H1 (cell line): ENCODE data around the gene CASP1. TPM values are rescaled to one million over a fixed set of nuclear protein-coding genes. Genes with fewer than 3 reads are reported as not detected.

Experiments
- CTCF ChIA-PET: fragments of 300-600 bp; sonication (Branson Sonifier 250); formaldehyde crosslinking; loops from one replicate; lab custom pipeline; 2021; ENCODE audit not compliant: partially characterized antibody; lab: Charles Lee
- POLR2A ChIA-PET: fragments of 300-600 bp; sonication (Branson Sonifier 250); formaldehyde crosslinking; loops from one replicate; lab custom pipeline; 2021; ENCODE audit warnings: inconsistent platforms; ENCODE audit not compliant: partially characterized antibody; lab: Charles Lee
- DNase-seq, 2 experiments: peaks; one replicate each; pipeline versions ENCODE4 v3.0.0 to v3.0.0-alpha.2; 2010 to 2022; ENCODE audit warnings: low spot score in 2 of 2, low read depth in 1 of 2, mixed read lengths in 1 of 2
- FAIRE-seq: peaks from 2 replicates; lab custom pipeline; 2011; peaks lifted over from hg19 to GRCh38; lab: Jason Lieb, UNC
- H2AFZ ChIP-seq: 2 replicates; pipeline ENCODE4 v1.8.1; 2012; ENCODE audit warnings: low read length, inconsistent platforms
- H2AK5ac ChIP-seq: 2 replicates; pipeline ENCODE4 v1.6.1; 2013; ENCODE audit warnings: low read depth, low read length
- H2BK120ac ChIP-seq: replicated peaks from 2 replicates; pipeline ENCODE3; 2013; ENCODE audit warnings: low read depth, low read length, inconsistent platforms
- H2BK12ac ChIP-seq: 2 replicates; pipeline ENCODE4 v1.6.1; 2013; ENCODE audit warnings: low read depth, low read length
- H2BK15ac ChIP-seq: 2 replicates; pipeline ENCODE4 v1.6.1; 2013; ENCODE audit warnings: low read length
- H2BK20ac ChIP-seq: 2 replicates; pipeline ENCODE4 v1.6.1; 2013; ENCODE audit warnings: low read length
- H2BK5ac ChIP-seq: 2 replicates; pipeline ENCODE4 v1.6.1; 2013; ENCODE audit warnings: low read depth, low read length
- H3K14ac ChIP-seq: 2 replicates; pipeline ENCODE4 v1.6.1; 2013; ENCODE audit warnings: inconsistent platforms; ENCODE audit not compliant: insufficient read length
- H3K18ac ChIP-seq: 2 replicates; pipeline ENCODE4 v1.6.1; 2013; ENCODE audit warnings: low read length; ENCODE audit errors: extremely low read depth
- H3K23ac ChIP-seq: 2 replicates; pipeline ENCODE4 v1.6.1; 2013; ENCODE audit warnings: inconsistent platforms; ENCODE audit not compliant: insufficient read length
- H3K23me2 ChIP-seq: 2 replicates; pipeline ENCODE4 v1.6.1; 2013; ENCODE audit warnings: low read depth, low read length
- H3K27ac ChIP-seq: 2 replicates; pipeline ENCODE4 v1.6.1; 2011; ENCODE audit warnings: low read depth, low read length, inconsistent platforms
- H3K27me3 ChIP-seq, 4 experiments: replicated peaks in 1 of 4; 1 replicate in 1 of 4; 2 replicates in 3 of 4; pipeline versions ENCODE4 v1.6.1 to v1.8.1; 2011 to 2013; ENCODE audit warnings: low read length in 3 of 4, mild to moderate bottlenecking in 3 of 4, inconsistent platforms in 2 of 4, mixed read lengths in 2 of 4, moderate library complexity in 1 of 4; ENCODE audit not compliant: control insufficient read depth in 3 of 4, insufficient read depth in 3 of 4; ENCODE audit errors: extremely low read depth in 1 of 4
- H3K36me3 ChIP-seq, 4 experiments: 2 replicates each; pipeline versions ENCODE4 v1.6.1 to v1.8.1; 2011 to 2013; ENCODE audit warnings: mild to moderate bottlenecking in 4 of 4, low read length in 3 of 4, moderate library complexity in 2 of 4, control low read depth in 1 of 4, inconsistent platforms in 1 of 4; ENCODE audit not compliant: insufficient read depth in 4 of 4, control insufficient read depth in 2 of 4
- H3K4ac ChIP-seq: replicated peaks from 2 replicates; pipeline ENCODE3; 2013; ENCODE audit warnings: low read length, low read depth, mixed read lengths, inconsistent platforms; ENCODE audit not compliant: insufficient read length
- H3K4me1 ChIP-seq, 4 experiments: replicated peaks in 1 of 4; 1 replicate in 1 of 4; 2 replicates in 3 of 4; pipeline versions ENCODE4 v1.6.1 to v1.8.1; 2011 to 2013; ENCODE audit warnings: low read length in 3 of 4, inconsistent platforms in 2 of 4, mixed read lengths in 1 of 4; ENCODE audit not compliant: insufficient read depth in 4 of 4, control insufficient read depth in 3 of 4
- H3K4me2 ChIP-seq, 2 experiments: 2 replicates each; pipeline versions ENCODE4 v1.6.1 to v1.8.1; 2011 to 2013; ENCODE audit warnings: low read depth in 2 of 2, low read length in 2 of 2, control low read depth in 1 of 2, inconsistent platforms in 1 of 2, mild to moderate bottlenecking in 1 of 2; ENCODE audit not compliant: insufficient read depth in 1 of 2
- H3K4me3 ChIP-seq, 4 experiments: fragments of 200-600, 300-600 bp in 1 of 4; sonication (generic), shearing (Covaris generic), sonication (Bioruptor Twin) in 1 of 4; 2 replicates each; pipeline versions ENCODE4 v1.5.1 to v1.8.1; 2011 to 2016; ENCODE audit warnings: low read length in 4 of 4, low read depth in 3 of 4, control low read depth in 2 of 4, inconsistent platforms in 2 of 4, mild to moderate bottlenecking in 2 of 4, mixed read lengths in 1 of 4, moderate library complexity in 1 of 4; ENCODE audit not compliant: insufficient read depth in 2 of 4; ENCODE audit errors: extremely low read depth in 1 of 4
- H3K56ac ChIP-seq: replicated peaks from 2 replicates; pipeline ENCODE3; 2013; ENCODE audit warnings: low read depth, mild to moderate bottlenecking, mixed read lengths, low read length, inconsistent platforms; ENCODE audit not compliant: insufficient read length
- H3K79me1 ChIP-seq: 2 replicates; pipeline ENCODE4 v1.6.1; 2013; ENCODE audit warnings: low read depth, low read length, control low read depth
- H3K79me2 ChIP-seq, 2 experiments: 2 replicates each; pipeline versions ENCODE4 v1.6.1 to v1.8.1; 2012 to 2013; ENCODE audit warnings: low read length in 2 of 2, mild to moderate bottlenecking in 2 of 2, inconsistent platforms in 1 of 2; ENCODE audit not compliant: insufficient read depth in 2 of 2, control insufficient read depth in 1 of 2
- H3K9ac ChIP-seq, 4 experiments: replicated peaks in 1 of 4; 1 replicate in 1 of 4; 2 replicates in 3 of 4; pipeline versions ENCODE4 v1.6.1 to v1.8.1; 2011 to 2013; ENCODE audit warnings: low read depth in 3 of 4, low read length in 3 of 4, control low read depth in 2 of 4, mild to moderate bottlenecking in 2 of 4, moderate library complexity in 2 of 4, inconsistent platforms in 1 of 4; ENCODE audit errors: extremely low read depth in 1 of 4
- H3K9me3 ChIP-seq, 2 experiments: 2 replicates each; pipeline versions ENCODE4 v1.6.1 to v1.8.1; 2012 to 2013; ENCODE audit warnings: mild to moderate bottlenecking in 2 of 2, moderate library complexity in 2 of 2, control low read depth in 1 of 2, inconsistent platforms in 1 of 2, low read depth in 1 of 2, low read length in 1 of 2, mixed read lengths in 1 of 2; ENCODE audit not compliant: insufficient read depth in 2 of 2
- H4K20me1 ChIP-seq, 2 experiments: replicated peaks in 1 of 2; 2 replicates each; pipeline versions ENCODE3 to v1.8.1; 2011 to 2013; ENCODE audit warnings: inconsistent platforms in 2 of 2, low read length in 2 of 2, mild to moderate bottlenecking in 1 of 2; ENCODE audit not compliant: insufficient read depth in 2 of 2, control insufficient read depth in 1 of 2
- H4K5ac ChIP-seq: 2 replicates; pipeline ENCODE4 v1.6.1; 2013; ENCODE audit warnings: low read length, low read depth, mixed read lengths, inconsistent platforms; ENCODE audit not compliant: insufficient read length
- H4K8ac ChIP-seq: 2 replicates; pipeline ENCODE4 v1.8.0; 2013; ENCODE audit warnings: mild to moderate bottlenecking, moderate library complexity, low read length, inconsistent platforms; ENCODE audit not compliant: insufficient read depth; ENCODE audit errors: extremely low read depth
- H4K91ac ChIP-seq: replicated peaks from 2 replicates; pipeline ENCODE3; 2013; ENCODE audit warnings: low read length, mixed read lengths, inconsistent platforms; ENCODE audit not compliant: insufficient read length
- CTBP2 ChIP-seq: IDR thresholded peaks from 2 replicates; pipeline ENCODE4 v1.7.0; 2011; ENCODE audit warnings: borderline replicate concordance, mild to moderate bottlenecking, moderate library complexity, mixed read lengths, low read length; ENCODE audit not compliant: insufficient read depth, insufficient read length
- GTF2F1 ChIP-seq: IDR thresholded peaks from 2 replicates; pipeline ENCODE4 v1.6.1; 2012; ENCODE audit warnings: low read depth, low read length, improper control_type of control experiment, borderline replicate concordance
- RXRA ChIP-seq: IDR thresholded peaks from 2 replicates; pipeline ENCODE4 v1.6.1; 2011; ENCODE audit warnings: low read depth, mild to moderate bottlenecking, low read length, moderate library complexity; ENCODE audit not compliant: insufficient read depth
- SIRT6 ChIP-seq: IDR thresholded peaks from one replicate; pipeline ENCODE4 v1.7.1; 2012; ENCODE audit warnings: low read length, inconsistent platforms
- TAF1 ChIP-seq: IDR thresholded peaks from 2 replicates; pipeline ENCODE4 v1.6.1; 2011; ENCODE audit warnings: mild to moderate bottlenecking, low read depth, low read length
- WGBS, 2 experiments: shearing (Covaris generic) in 1 of 2; methylation state at CpG; one replicate each; pipeline versions ENCODE4 v1.1.6 to v1.1.7; 2013 to 2015; ENCODE audit warnings: low lambda C conversion rate in 2 of 2, mixed read lengths in 2 of 2, inconsistent platforms in 1 of 2, low coverage in 1 of 2, missing lambda C conversion rate in 1 of 2; ENCODE audit not compliant: insufficient replicate concordance in 2 of 2, insufficient coverage in 1 of 2, insufficient read length in 1 of 2; ENCODE audit errors: extremely low coverage in 1 of 2, missing lambda C conversion rate in 1 of 2; 5-methylcytosine and 5-hydroxymethylcytosine counted together
- polyA plus RNA-seq, 7 experiments: library from polyadenylated mRNA; depleted of rRNA in 3 of 7; stranded (reverse) in 5 of 7; unstranded in 2 of 7; fragments of >200 nt in 5 of 7; fragments of 200-250 nt in 2 of 7; gene quantifications; 1 replicate in 5 of 7; 2 replicates in 1 of 7; 4 replicates in 1 of 7; pipeline versions ENCODE4 v1.2.1 to v1.2.3, GENCODE V29; 2011 to 2013; ENCODE audit warnings: missing spikeins in 2 of 7, mixed read lengths in 2 of 7
- total RNA-seq: library from RNA; stranded (reverse); fragmentation: NEBNext Ultra II Directional; extraction: Animal tissue kit (Norgen Biotek cat#: 25700); gene quantifications from 2 replicates; pipeline ENCODE4 v1.2.1, GENCODE V29; 2021

Gene CASP1
- total and polyA plus RNA-seq, 2 of the 8 experiments (the other 6 are each of a cell fraction or from before 2014, with no cell fraction given) = not detected

GRCh38 chr11:105051559-105051958 is 16.6 kb upstream of the CASP1 start:
- Histone ChIP-seq H3K18ac (no peak overlapping the region), H3K27me3 (no peaks in the 10 kb centered on the region), H3K4me3 (no peak overlapping the region), H2BK15ac (no peak overlapping the region), H3K4me1 (no peaks in the 10 kb centered on the region), H3K56ac (no peak overlapping the region), H3K4ac (no peak overlapping the region), H4K20me1 (no peaks in the 10 kb centered on the region), H4K8ac (no peak overlapping the region), H2AFZ (no peak overlapping the region), H4K91ac (no peak overlapping the region), H3K79me2 (no peaks in the 10 kb centered on the region), H2BK5ac (no peak overlapping the region), H3K14ac (no peak overlapping the region), H3K9ac (no peak overlapping the region), H3K9me3 (no peaks in the 10 kb centered on the region; a peak in 1 of 4 replicates), H3K79me1 (no peaks in the 10 kb centered on the region), H3K36me3 (no peaks in the 10 kb centered on the region), H4K5ac (no peak overlapping the region), H2BK12ac (no peak overlapping the region), H3K4me2 (no peak overlapping the region), H3K23me2 (no peaks in the 10 kb centered on the region), H2AK5ac (no peak overlapping the region), H3K27ac (no peak overlapping the region), H2BK20ac (no peak overlapping the region), H3K23ac (no peak overlapping the region), H2BK120ac (no peak overlapping the region)
- POLR2A ChIA-PET = no interaction called here
- CTCF ChIA-PET = interaction anchor here (0.6 to 1.2 kb wide), 2 partner anchors 61 to 171 kb away, joined by 3 read pairs; no protein-coding TSS in a partner anchor
- no peak for FAIRE-seq
- TF ChIP-seq CTBP2 (no peak), SIRT6 (no peak), GTF2F1 (no peak), TAF1 (no peak), RXRA (no peak)
- no peak for DNase-seq
- WGBS, 2 experiments = 82% methylated on average over 2 of the region's 2 CpGs; no CpG with 5 or more reads in 1 of the 2 experiments
